Measurements from ENCODE around the gene ACAD11.

GRCh38 chr3:132587401-132587800 is 72.2 kb downstream of the ACAD11 start:
- TF ChIP-seq EZH2 (IDR thresholded peaks at IDR 0.05; ENCODE audit: insufficient read depth, poor library complexity, severe bottlenecking) (no peak), EZH2phosphoT487 (IDR thresholded peaks at IDR 0.05; ENCODE audit: insufficient read depth, low read depth) (no peak)
